KOPT-K1 (cell line): ENCODE data around the gene PMM1.

Source experiments
- H3K27ac ChIP-seq: fragments of 200-600 bp; sonication (generic); 2 replicates; pipeline ENCODE4 v1.5.1; 2016; ENCODE audit warnings: antibody characterized with exemption, mild to moderate bottlenecking, low read depth, low read length; ENCODE audit not compliant: poor library complexity, severe bottlenecking
- H3K36me3 ChIP-seq: fragments of 200-600 bp; sonication (generic); 2 replicates; pipeline ENCODE4 v1.5.1; 2017; ENCODE audit warnings: antibody characterized with exemption, mild to moderate bottlenecking, low read length, moderate library complexity; ENCODE audit not compliant: insufficient read depth
- H3K9me3 ChIP-seq: fragments of 200-600 bp; sonication (generic); 2 replicates; pipeline ENCODE4 v1.5.1; 2017; ENCODE audit warnings: antibody characterized with exemption, low read length, mild to moderate bottlenecking; ENCODE audit not compliant: insufficient read depth, poor library complexity, severe bottlenecking

Gene PMM1

GRCh38 chr22:41541484-41541883, 48.2 kb downstream of the PMM1 start:
- no peaks in the 10 kb centered on the region for H3K9me3 ChIP-seq
- peaks cover 56% of the 10 kb centered on the region for H3K36me3 ChIP-seq
- no peak overlapping the region for H3K27ac ChIP-seq

- no peaks in the 10 kb centered on the region for H3K9me3 ChIP-seq
- H3K36me3 ChIP-seq: peaks cover 57% of the 10 kb centered on the region
- no peak overlapping the region for H3K27ac ChIP-seq
Measured at GRCh38 chr22:41540365-41540764, 49.3 kb downstream of the PMM1 start.

- Histone ChIP-seq H3K36me3 (peaks cover 61% of the 10 kb centered on the region), H3K27ac (no peak overlapping the region), H3K9me3 (no peaks in the 10 kb centered on the region)
Measured at GRCh38 chr22:41540006-41540315, 49.7 kb downstream of the PMM1 start.

DNA sequence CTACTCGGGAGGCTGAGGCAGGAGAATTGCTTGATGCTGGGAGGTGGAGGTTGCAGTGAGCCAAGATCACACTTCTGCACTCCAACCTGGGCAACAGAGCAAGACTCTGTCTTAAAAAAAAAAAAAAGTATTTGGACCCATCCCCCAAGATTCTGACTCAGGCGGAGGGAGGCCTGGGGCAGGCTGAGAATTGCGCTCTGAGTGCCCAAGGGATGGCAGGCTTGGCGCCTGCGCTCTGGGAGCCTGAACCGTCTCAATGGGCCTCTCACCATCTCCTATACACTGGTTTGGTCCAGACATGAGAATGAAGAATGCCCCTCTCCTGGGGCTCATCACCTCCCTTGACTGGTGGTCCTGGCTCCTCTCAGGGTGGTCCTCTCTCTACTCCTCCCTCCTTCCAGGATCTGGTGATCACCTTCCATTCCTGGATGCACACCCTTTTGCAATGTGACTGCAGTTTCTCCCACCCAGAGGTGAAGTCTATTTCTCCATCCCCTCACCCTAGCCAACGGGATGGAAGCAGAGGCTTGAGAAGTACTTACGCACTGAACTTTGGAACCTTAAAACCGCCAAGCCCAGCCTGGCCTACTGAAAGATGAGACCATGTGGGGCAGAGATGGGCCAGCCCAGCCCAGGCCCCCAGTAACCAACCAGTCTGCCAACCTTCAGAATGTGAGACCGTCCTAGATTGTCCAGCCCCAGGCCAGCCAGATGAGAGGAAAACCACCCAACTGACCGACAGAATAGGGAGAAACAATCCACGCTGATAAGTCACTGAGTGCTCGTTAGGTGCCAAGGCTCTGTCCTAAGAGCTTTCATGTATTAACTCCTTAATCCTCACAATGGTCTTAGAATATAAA, 50.3 kb downstream of the PMM1 start:
- Histone ChIP-seq H3K9me3 (no peaks in the 10 kb centered on the region), H3K27ac (no peak overlapping the region), H3K36me3 (peaks cover 67% of the 10 kb centered on the region)

DNA sequence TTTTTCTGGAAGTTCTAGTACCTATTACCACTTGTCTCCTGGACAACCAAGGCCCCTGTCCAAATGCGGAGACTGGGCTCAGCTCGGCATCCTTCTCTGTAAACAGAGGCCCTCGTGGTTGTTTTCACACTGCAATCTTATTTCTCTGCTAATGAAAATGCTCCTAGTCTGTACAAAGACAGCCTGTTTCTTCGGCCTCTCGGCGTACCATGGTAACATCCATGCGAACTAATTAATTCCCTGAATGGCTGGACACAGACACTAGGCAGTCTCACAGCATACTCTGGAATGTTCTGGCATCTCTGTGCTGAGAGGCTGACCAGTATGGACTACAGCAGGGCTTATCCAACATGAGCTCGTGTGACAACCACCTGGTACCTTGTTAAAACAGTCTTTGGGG, 51.1 kb downstream of the PMM1 start:
- peaks cover 75% of the 10 kb centered on the region for H3K36me3 ChIP-seq
- no peaks in the 10 kb centered on the region for H3K9me3 ChIP-seq
- H3K27ac ChIP-seq: no peak overlapping the region

DNA sequence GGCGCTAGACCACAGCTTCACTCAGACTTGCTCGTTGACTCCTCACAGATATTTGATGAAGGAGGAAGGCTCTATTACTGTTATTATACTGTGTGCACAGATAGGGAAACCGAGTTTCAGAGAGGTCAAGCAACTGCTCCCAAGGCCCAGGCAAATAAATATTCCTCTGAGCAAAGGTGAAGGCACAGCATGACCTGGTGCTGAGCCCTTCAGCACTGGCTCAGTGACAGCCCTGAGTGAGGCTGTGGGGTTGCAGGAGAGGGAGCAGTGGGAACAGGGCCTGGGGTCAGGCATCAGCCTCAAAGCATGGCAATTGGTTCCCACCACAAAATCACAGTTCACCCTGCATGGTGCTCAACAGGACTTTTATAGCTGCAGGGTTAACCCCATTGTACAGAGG, 52.4 kb downstream of the PMM1 start:
- Histone ChIP-seq H3K9me3 (no peaks in the 10 kb centered on the region), H3K27ac (no peak overlapping the region), H3K36me3 (peaks cover 81% of the 10 kb centered on the region)

GRCh38 chr22:41535244-41535643, 54.4 kb downstream of the PMM1 start:
- Histone ChIP-seq H3K36me3 (peaks cover 83% of the 10 kb centered on the region), H3K9me3 (no peaks in the 10 kb centered on the region), H3K27ac (no peak overlapping the region)

- Histone ChIP-seq H3K9me3 (no peaks in the 10 kb centered on the region), H3K27ac (no peak overlapping the region), H3K36me3 (peaks cover 82% of the 10 kb centered on the region)
Measured at GRCh38 chr22:41534219-41534618, 55.4 kb downstream of the PMM1 start.

DNA sequence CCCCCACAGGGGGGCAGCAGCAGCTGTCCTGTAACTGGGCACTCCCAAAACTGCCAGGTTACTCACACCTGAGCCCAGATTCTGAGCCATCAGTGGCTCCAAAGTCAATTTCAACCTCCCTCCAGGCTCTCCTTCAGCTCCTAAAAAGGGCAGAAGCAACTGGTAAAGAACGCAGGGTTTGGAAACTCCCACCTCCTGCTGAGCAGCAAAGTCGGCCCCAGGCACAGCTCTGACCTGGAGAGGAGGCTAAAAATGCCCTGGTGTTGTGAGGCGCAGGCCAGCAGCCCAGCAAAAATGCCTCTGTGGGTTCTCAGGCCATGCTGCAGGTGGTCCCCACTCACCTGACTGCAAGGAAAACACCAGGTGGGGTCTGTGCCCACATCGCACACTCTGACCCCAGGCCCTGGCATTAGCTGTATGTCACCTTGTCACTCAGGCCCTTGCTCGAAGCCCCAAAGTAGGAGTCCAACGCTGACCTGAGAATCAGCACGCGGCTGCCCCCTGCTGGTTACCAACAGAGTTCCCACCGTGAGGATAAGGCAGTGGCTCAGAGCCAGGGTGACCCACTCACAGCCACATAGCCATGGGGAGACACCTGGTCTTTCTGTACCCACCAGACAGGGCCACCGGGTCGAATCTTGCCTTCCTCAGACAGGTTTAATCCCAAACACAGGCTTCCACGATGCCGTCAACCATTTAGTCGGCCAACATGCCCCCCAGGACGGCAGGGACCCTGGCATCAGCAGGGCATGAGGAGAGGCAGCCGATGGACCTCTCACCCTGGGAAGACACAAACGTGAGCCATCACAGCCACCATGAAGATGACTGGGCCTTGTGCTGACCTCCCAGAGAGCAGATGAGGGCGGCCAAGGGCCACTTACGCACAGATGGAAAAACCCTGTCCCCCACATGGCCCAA, 56.5 kb downstream of the PMM1 start:
- Histone ChIP-seq H3K9me3 (no peaks in the 10 kb centered on the region), H3K27ac (no peak overlapping the region), H3K36me3 (peaks cover 82% of the 10 kb centered on the region)

DNA sequence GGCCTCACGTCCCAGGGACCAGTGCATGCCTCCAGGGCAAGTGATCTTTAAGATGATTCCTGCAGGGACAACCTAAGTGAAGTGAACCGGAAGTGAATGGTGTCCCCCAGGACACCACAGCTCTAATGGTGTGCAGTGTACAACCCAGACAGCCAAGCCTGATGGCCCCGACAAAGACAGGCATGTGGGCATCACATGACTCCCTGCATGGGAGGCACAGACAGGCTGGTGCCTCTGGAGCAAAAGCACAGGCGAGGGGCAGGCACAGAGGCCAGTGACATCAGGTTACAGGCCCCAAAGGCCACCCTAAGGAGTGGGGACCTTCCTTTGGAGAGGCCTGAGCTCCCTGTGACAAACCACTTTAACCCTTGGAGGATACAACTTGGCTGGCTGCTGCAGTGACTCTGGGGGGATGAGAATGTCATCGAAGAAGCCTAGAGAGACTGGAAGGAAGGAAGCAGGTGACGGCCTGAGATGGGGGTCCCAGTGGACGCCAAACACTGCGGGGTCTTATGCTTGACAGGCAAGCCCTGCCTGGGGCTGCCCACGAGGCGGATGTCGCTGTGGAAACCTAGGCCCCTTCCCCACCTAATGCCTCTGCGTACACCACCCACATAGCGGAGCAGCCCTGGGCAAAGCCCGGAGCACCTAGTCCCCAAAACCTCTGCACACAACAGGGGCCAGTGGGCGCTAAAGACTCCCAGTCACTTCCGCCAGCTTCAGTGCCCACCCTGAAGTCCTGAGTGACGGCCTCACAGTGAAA, 57.7 kb downstream of the PMM1 start:
- Histone ChIP-seq H3K27ac (no peak overlapping the region), H3K36me3 (peaks cover 85% of the 10 kb centered on the region), H3K9me3 (no peaks in the 10 kb centered on the region)

- H3K27ac ChIP-seq: no peak overlapping the region
- no peaks in the 10 kb centered on the region for H3K9me3 ChIP-seq
- H3K36me3 ChIP-seq: peaks cover 93% of the 10 kb centered on the region
Measured at GRCh38 chr22:41530890-41531714, 58.5 kb downstream of the PMM1 start.

DNA sequence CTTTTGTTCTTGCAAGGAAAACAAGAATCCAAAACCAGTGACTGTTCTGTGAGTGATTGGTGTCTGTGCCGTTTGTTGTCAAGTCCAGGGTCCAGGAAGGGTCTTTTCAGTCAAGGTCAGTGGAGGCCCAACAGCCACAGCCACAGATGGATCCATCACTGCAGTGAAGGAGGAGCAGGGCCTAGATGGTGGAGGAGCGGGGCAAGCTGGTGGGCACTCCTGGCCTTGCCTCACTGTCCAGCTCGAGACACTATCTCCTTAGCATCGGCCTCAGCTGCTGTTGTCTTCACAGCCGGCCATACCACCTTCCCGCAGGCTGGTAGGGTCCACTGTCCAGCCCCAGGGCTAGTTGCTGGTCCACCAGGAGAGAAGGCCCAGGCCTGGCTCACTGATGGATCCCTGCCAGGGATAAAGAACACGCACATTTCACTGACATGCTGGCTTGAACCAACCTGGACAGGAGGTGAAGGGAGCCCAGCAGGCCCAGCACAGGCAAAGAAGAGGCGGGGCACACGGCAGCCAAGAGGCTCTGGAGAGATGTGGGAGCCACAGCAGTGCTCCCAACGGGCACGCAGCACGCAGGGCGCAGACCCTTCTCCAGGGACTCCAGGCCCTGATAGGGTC, 60.6 kb downstream of the PMM1 start:
- Histone ChIP-seq H3K27ac (no peak overlapping the region), H3K36me3 (peaks cover 100% of the 10 kb centered on the region), H3K9me3 (no peaks in the 10 kb centered on the region)

DNA sequence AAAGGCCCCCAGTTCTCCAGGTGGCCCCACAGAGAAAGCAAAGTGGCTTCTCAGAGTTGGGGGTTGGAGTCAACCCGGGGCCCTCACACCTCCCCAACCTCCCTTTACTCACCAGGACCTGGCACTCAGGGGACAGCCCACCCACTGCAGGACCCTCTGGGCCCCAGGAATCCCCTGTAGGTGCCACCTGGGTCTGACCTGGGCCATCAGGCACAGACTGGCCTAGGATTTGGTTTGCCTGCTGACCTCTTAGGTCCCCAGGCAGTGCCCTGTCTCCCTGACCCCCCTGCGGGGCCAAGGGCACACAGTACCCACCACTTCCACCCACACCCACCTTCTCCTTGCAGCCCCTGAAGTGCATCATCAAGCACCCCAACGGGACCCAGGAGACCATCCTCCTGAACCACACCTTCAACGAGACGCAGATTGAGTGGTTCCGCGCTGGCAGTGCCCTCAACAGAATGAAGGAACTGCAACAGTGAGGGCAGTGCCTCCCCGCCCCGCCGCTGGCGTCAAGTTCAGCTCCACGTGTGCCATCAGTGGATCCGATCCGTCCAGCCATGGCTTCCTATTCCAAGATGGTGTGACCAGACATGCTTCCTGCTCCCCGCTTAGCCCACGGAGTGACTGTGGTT, 61.4 kb downstream of the PMM1 start:
- Histone ChIP-seq H3K9me3 (no peaks in the 10 kb centered on the region), H3K36me3 (peaks cover 100% of the 10 kb centered on the region), H3K27ac (no peak overlapping the region)
